OCI-LY7 (cell line): Measurements from ENCODE around the gene SETBP1. TPM values are rescaled to one million over a fixed set of nuclear protein-coding genes. Genes with fewer than 3 reads are reported as not detected.

ENCODE experiments used
- BruUV-seq: library from RNA; stranded (reverse); fragments of 400-500 nt; replicated peaks from 2 replicates; lab custom pipeline; 2021; lab: Mats Ljungman, UMichigan
- CTCF ChIA-PET: fragments of 300-600 bp; sonication (Branson Sonifier 250); formaldehyde crosslinking; loops from one replicate; lab custom pipeline; 2022; ENCODE audit warnings: antibody characterized with exemption; ENCODE audit not compliant: unreplicated experiment; lab: Charles Lee
- POLR2A ChIA-PET: fragments of 300-600 bp; sonication (Branson Sonifier 250); formaldehyde crosslinking; loops from one replicate; lab custom pipeline; 2022; ENCODE audit warnings: antibody characterized with exemption; lab: Charles Lee
- DNase-seq: peaks from one replicate; pipeline ENCODE4 v3.0.0-alpha.2; 2015; ENCODE audit warnings: low spot score
- H2AFZ ChIP-seq: fragments of 200-600 bp; sonication (generic), shearing (Covaris generic); 2 replicates; pipeline ENCODE4 v1.6.1; 2014; ENCODE audit warnings: mild to moderate bottlenecking, antibody characterized with exemption, low read length, moderate library complexity
- H3K27ac ChIP-seq: fragments of 200-600 bp; sonication (generic); 2 replicates; pipeline ENCODE4 v1.5.1; 2014; ENCODE audit warnings: mixed run types, low read depth, mild to moderate bottlenecking, moderate library complexity, low read length, inconsistent platforms; ENCODE audit not compliant: poor library complexity, severe bottlenecking
- H3K36me3 ChIP-seq: fragments of 200-600 bp; sonication (generic); 2 replicates; pipeline ENCODE4 v1.6.1; 2014; ENCODE audit warnings: mild to moderate bottlenecking, antibody characterized with exemption, low read length, moderate library complexity, mixed read lengths; ENCODE audit not compliant: insufficient read depth
- H3K4me1 ChIP-seq: fragments of 200-600 bp; sonication (generic); 2 replicates; pipeline ENCODE4 v1.5.1; 2014; ENCODE audit warnings: mild to moderate bottlenecking, low read length; ENCODE audit not compliant: insufficient read depth, poor library complexity, severe bottlenecking
- H3K4me2 ChIP-seq: fragments of 200-600 bp; sonication (generic); 2 replicates; pipeline ENCODE4 v1.6.1; 2014; ENCODE audit warnings: mild to moderate bottlenecking, low read length
- H3K4me3 ChIP-seq: fragments of 200-600 bp; sonication (generic); 2 replicates; pipeline ENCODE4 v1.5.1; 2014; ENCODE audit warnings: mild to moderate bottlenecking, low read depth, low read length; ENCODE audit not compliant: poor library complexity, severe bottlenecking
- H3K79me2 ChIP-seq: fragments of 200-600 bp; sonication (generic); 2 replicates; pipeline ENCODE4 v1.6.1; 2016; ENCODE audit warnings: low read depth, mild to moderate bottlenecking, low read length, moderate library complexity, mixed read lengths; ENCODE audit not compliant: insufficient read depth
- H3K9me2 ChIP-seq: fragments of 200-600 bp; sonication (generic); 2 replicates; pipeline ENCODE4 v1.6.1; 2016; ENCODE audit warnings: mild to moderate bottlenecking, low read length, mixed read lengths; ENCODE audit not compliant: insufficient read depth
- H3K9me3 ChIP-seq: fragments of 200-600 bp; sonication (generic); 2 replicates; pipeline ENCODE4 v1.6.1; 2014; ENCODE audit warnings: mild to moderate bottlenecking, mixed run types, low read length, mixed read lengths
- H4K20me1 ChIP-seq: fragments of 200-600 bp; sonication (generic); 2 replicates; pipeline ENCODE4 v1.6.1; 2014; ENCODE audit warnings: mild to moderate bottlenecking, antibody characterized with exemption, low read length, moderate library complexity, mixed read lengths; ENCODE audit not compliant: insufficient read depth
- EZH2phosphoT487 ChIP-seq: fragments of 200-600 bp; sonication (generic); IDR thresholded peaks from 2 replicates; pipeline ENCODE4 v1.6.1; 2018; ENCODE audit warnings: low read depth, borderline replicate concordance, mild to moderate bottlenecking, mixed run types, antibody characterized with exemption, low read length, moderate library complexity, mixed read lengths
- intact Hi-C: fragments of 100-400 bp; cut with micrococcal nuclease; formaldehyde crosslinking; loops from one replicate; pipeline ENCODE4 v1.10.0; 2022; ENCODE audit not compliant: unreplicated experiment
- total RNA-seq, 2 experiments: library from RNA; depleted of rRNA in 1 of 2; stranded (reverse); fragments of >200 nt in 1 of 2; shearing (Covaris generic) in 1 of 2; gene quantifications; 2 replicates each; pipeline ENCODE4 v1.2.3, GENCODE V29; 2014 to 2022
- TF ChIP-seq, protein P1 (sequence below): fragments of 200-600 bp; sonication (generic); conservative IDR thresholded peaks from 2 replicates; pipeline ENCODE4 v1.5.1; 2014; ENCODE audit warnings: mild to moderate bottlenecking, antibody characterized with exemption, low read length, moderate library complexity, mixed read lengths

Gene SETBP1
- total RNA-seq, 2 experiments from 2014 or later = 2.6 to 9.1 TPM

DNA sequence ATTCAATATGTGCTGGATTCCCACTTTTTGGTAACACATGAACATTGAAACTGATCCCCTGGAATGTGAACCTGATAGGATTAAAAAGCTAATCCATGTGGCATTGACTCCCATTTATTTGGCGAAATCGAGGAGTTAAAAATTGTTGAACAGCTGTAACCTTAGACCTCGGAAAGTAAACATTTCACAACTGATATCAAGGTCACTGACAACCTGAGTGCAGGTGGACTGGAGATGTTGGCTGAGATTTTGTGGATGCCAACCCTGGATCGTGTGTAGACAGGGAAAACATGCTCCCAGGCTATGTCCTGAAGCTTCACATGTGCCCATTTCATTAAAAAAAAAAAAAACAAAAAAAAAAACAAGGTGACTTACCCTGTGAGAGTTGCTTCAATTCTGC lies 204.8 kb downstream of the SETBP1 start:
- BruUV-seq = no TSS peak
- Histone ChIP-seq H2AFZ (no peak overlapping the region), H3K79me2 (no peaks in the 10 kb centered on the region), H3K27ac (no peak overlapping the region), H3K9me2 (no peaks in the 10 kb centered on the region), H3K9me3 (no peaks in the 10 kb centered on the region), H3K4me2 (no peak overlapping the region), H3K4me3 (no peak overlapping the region), H4K20me1 (no peaks in the 10 kb centered on the region), H3K36me3 (no peaks in the 10 kb centered on the region), H3K4me1 (peaks cover 5% of the 10 kb centered on the region)
- ChIA-PET POLR2A (no interaction called here), CTCF (no interaction called here)
- intact Hi-C loops = no loop called here
- TF ChIP-seq, protein P1, sequence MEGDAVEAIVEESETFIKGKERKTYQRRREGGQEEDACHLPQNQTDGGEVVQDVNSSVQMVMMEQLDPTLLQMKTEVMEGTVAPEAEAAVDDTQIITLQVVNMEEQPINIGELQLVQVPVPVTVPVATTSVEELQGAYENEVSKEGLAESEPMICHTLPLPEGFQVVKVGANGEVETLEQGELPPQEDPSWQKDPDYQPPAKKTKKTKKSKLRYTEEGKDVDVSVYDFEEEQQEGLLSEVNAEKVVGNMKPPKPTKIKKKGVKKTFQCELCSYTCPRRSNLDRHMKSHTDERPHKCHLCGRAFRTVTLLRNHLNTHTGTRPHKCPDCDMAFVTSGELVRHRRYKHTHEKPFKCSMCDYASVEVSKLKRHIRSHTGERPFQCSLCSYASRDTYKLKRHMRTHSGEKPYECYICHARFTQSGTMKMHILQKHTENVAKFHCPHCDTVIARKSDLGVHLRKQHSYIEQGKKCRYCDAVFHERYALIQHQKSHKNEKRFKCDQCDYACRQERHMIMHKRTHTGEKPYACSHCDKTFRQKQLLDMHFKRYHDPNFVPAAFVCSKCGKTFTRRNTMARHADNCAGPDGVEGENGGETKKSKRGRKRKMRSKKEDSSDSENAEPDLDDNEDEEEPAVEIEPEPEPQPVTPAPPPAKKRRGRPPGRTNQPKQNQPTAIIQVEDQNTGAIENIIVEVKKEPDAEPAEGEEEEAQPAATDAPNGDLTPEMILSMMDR = no peak
- TF ChIP-seq EZH2phosphoT487 = no peak
- DNase-seq = no peak

GRCh38 chr18:44887227-44887631 lies 206.5 kb downstream of the SETBP1 start:
- Histone ChIP-seq H3K79me2 (no peaks in the 10 kb centered on the region), H3K36me3 (no peaks in the 10 kb centered on the region), H3K4me3 (no peak overlapping the region), H3K9me2 (no peaks in the 10 kb centered on the region), H3K4me1 (peaks cover 5% of the 10 kb centered on the region), H2AFZ (no peak overlapping the region), H3K4me2 (no peak overlapping the region), H3K9me3 (no peaks in the 10 kb centered on the region), H4K20me1 (no peaks in the 10 kb centered on the region), H3K27ac (no peak overlapping the region)
- DNase-seq = no peak
- ChIA-PET POLR2A (interaction anchor here (0.5 kb wide), 1 partner anchor 122 kb away, joined by 3 read pairs; no protein-coding TSS in a partner anchor), CTCF (no interaction called here)
- TF ChIP-seq, protein P1 = no peak
- TF ChIP-seq EZH2phosphoT487 = no peak
- intact Hi-C loops = no loop called here
- no TSS peak for BruUV-seq

DNA sequence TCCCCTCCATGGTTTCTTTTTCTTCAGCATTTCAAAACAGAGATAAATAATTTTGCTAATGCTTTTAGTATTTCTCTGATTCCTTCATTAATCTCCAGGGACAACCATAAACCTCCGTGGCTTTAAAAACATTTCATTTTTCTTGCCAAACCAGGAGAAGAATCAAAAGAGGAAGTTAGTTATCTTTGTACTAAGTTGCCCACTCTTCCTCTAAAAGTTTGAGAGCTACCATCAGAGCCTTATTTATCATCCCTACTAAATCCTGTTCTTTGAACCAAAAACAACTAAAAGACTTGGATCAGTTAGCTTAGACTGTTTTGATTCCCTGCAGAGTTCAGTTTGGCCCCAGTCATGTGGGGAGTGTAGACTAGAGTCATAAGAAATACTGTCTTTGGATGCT lies 208.4 kb downstream of the SETBP1 start:
- Histone ChIP-seq H3K9me3 (no peaks in the 10 kb centered on the region), H3K36me3 (no peaks in the 10 kb centered on the region), H3K4me1 (peaks cover 5% of the 10 kb centered on the region), H3K4me3 (no peak overlapping the region), H3K9me2 (no peaks in the 10 kb centered on the region), H3K27ac (no peak overlapping the region), H3K79me2 (no peaks in the 10 kb centered on the region), H4K20me1 (no peaks in the 10 kb centered on the region), H2AFZ (no peak overlapping the region), H3K4me2 (0 out of 2 replicates have a peak overlapping the region, but pooled peaks have one; percentile 15)
- no TSS peak for BruUV-seq
- no peak for DNase-seq
- CTCF ChIA-PET = no interaction called here
- POLR2A ChIA-PET = interaction anchor here (0.6 to 1.2 kb wide), 2 partner anchors 12 to 19 kb away, joined by 3 read pairs; no protein-coding TSS in a partner anchor
- no peak for TF ChIP-seq EZH2phosphoT487
- TF ChIP-seq, protein P1 = no peak
- intact Hi-C loops = no loop called here
